Measurements from ENCODE around the gene TSPAN33.

DNA sequence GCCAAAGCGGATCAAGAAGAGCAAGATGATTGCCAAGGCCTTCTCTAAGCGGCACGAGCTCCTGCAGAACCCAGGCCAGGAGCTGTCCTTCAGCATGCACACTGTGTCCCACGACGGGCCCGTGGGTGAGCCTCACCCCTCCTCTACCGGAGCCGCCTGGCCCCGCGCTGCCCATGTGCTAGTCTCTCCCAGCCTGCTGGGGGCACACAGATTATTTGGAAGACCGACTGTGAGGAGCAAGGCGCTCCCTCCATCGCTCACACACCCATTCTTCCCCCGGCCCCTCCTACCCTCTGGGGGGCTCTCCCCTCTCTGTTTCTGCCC lies 66.4 kb downstream of the TSPAN33 start:
- TF ChIP-seq RAD21 (IDR thresholded peaks at IDR 0.05; ENCODE audit: low read depth) (no peak), YY1 (IDR thresholded peaks at IDR 0.05; ENCODE audit: low read depth) (no peak), NFIC (IDR thresholded peaks at IDR 0.05) (no peak), EGR1 (IDR thresholded peaks at IDR 0.05) (no peak), FOXM1 (IDR thresholded peaks at IDR 0.05; ENCODE audit: borderline replicate concordance, low read depth) (no peak), CEBPB (IDR thresholded peaks at IDR 0.05) (no peak), TAF1 (IDR thresholded peaks at IDR 0.05; ENCODE audit: low read depth) (no peak), CREB1 (IDR thresholded peaks at IDR 0.05; ENCODE audit: low read depth) (no peak)
- TF ChIP-seq, protein P1, sequence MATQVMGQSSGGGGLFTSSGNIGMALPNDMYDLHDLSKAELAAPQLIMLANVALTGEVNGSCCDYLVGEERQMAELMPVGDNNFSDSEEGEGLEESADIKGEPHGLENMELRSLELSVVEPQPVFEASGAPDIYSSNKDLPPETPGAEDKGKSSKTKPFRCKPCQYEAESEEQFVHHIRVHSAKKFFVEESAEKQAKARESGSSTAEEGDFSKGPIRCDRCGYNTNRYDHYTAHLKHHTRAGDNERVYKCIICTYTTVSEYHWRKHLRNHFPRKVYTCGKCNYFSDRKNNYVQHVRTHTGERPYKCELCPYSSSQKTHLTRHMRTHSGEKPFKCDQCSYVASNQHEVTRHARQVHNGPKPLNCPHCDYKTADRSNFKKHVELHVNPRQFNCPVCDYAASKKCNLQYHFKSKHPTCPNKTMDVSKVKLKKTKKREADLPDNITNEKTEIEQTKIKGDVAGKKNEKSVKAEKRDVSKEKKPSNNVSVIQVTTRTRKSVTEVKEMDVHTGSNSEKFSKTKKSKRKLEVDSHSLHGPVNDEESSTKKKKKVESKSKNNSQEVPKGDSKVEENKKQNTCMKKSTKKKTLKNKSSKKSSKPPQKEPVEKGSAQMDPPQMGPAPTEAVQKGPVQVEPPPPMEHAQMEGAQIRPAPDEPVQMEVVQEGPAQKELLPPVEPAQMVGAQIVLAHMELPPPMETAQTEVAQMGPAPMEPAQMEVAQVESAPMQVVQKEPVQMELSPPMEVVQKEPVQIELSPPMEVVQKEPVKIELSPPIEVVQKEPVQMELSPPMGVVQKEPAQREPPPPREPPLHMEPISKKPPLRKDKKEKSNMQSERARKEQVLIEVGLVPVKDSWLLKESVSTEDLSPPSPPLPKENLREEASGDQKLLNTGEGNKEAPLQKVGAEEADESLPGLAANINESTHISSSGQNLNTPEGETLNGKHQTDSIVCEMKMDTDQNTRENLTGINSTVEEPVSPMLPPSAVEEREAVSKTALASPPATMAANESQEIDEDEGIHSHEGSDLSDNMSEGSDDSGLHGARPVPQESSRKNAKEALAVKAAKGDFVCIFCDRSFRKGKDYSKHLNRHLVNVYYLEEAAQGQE (IDR thresholded peaks at IDR 0.05; ENCODE audit: low read depth) = no peak
- TF ChIP-seq, protein P2, sequence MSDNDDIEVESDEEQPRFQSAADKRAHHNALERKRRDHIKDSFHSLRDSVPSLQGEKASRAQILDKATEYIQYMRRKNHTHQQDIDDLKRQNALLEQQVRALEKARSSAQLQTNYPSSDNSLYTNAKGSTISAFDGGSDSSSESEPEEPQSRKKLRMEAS (IDR thresholded peaks at IDR 0.05) = no peak
- TF ChIP-seq, protein P3, sequence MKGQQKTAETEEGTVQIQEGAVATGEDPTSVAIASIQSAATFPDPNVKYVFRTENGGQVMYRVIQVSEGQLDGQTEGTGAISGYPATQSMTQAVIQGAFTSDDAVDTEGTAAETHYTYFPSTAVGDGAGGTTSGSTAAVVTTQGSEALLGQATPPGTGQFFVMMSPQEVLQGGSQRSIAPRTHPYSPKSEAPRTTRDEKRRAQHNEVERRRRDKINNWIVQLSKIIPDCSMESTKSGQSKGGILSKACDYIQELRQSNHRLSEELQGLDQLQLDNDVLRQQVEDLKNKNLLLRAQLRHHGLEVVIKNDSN (IDR thresholded peaks at IDR 0.05) = no peak

All from Ishikawa (cell line).